HG03135 (cell line): ENCODE data around the gene CFAP74.
A peak's percentile ranks its signal among the peaks of the same experiment; 100 is the strongest.
"Not testable (repeated sequence)": the region's sequence is repeated elsewhere in the genome, so short reads cannot be mapped to it uniquely, and the experiment has no call there.

Experiments
- ATAC-seq: cut with Tn5 transposase; IDR thresholded peaks from one replicate; pipeline ENCODE4 v1.9.1; 2021; ENCODE audit warnings: mild to moderate bottlenecking, moderate library complexity; ENCODE audit not compliant: unreplicated experiment

The CFAP74 gene

DNA sequence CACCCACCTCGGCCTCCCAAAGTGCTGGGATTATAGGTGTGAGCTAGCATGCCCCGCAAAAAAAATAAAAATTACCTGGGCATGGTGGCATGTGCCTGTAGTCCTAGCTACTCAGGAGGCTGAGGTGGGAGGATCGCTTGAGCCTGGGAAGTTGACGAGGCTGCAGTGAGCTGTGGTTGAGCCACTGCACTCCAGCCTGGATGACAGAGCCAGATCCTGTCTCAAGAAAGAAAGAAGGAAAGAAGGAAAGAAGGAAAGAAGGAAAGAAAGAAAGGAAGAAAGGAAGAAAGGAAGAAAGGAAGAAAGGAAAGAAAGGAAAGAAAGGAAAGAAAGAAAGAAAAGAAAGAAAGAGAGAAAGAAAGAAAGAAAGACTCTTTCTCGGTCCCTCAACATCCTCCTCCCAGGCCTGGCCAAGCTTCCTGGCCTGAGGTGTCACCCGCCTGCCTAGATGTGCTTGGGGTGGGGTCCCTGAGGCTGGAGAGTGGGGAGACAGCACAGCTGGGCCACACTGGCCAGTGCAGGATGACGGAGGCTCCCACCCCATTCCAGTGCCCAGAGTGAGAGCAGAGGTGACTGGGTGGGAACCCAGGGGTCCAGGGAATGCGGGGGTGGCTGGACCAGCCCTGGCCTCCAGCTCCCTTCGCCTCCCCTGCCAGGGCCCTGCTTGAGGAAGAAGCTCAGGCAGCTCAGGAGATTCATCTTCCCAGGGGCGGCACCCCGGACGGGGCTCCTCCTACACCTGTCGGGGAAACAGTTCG, 102.5 kb downstream of the CFAP74 start:
- no peak for ATAC-seq

DNA sequence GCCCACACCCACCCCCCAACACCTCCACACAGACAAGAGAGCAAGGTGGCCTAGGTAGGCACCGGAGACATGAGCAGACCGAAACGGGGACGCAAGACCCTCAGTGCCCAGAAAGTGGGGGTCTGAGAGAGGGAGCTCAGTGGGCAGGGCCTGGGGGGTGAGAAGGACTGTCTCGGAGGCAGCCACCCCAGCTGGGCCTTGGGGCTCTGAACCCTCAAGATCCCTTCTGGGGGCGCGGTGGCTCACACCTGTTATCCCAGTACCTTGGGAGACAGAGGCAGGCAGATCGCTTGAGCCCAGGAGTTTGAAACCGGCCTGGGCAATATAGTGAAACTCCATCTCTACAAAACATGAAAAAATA, 103.6 kb downstream of the CFAP74 start:
- no peak for ATAC-seq

DNA sequence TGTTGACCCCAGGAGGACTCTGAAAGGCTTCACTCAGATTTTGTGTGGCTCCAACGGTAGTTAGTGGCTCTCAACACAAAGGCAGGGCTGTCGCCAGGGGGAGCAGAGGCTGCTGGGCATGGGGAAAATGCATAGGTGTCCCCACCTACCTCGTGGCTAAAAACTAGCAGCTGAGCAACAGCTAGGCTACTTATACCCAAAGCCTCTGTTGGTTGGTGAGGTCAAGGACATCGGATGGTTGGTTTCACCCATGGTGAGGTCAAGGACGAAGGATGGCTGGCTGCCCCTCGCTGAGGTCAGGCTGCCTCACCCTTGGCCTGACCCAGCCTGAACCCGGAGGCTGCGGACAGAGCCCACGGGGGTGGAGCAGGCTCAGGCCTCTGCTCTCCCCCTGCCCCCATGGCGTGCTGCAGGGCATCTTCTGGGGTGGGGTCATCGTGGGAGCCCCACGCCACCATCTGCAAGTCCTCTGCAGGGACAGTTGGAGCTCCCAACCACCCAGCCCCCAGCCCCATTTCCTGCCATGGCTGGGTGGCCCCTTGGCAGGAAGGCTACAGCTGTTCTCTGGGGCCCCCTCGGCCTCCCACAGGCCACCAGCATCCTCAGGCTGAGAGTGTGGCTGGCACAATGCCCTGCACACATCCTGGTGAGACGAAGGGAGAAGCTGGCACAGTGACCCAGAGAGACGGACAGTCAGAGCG, 104.2 kb downstream of the CFAP74 start:
- ATAC-seq: no peak

DNA sequence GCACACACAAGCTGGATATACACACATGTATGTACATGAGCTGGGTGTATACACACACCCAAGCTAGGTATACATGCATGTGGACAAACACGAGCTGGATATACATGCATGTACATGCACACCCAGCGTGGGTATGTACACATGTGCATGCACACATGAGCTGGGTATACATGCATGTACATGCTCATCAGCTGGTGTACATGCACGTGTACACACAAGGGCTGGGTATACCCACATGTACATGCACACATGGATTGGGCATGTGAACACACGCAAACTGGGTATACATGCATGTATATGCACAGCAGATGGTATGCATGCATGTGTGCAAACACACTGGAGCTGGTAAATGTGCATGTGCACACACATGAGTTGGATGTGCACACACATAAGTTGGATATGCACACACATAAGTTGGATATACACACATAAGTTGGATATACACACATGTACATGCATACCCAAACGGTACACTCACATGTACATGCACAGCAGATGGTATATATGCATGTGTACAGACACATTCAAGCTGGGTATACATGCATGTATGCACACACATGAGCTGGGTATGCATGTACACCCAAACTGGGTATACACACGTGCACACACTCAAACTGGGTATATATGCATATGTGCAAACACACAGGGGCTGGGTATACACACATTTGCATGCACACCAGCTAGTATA, 105.2 kb downstream of the CFAP74 start:
- ATAC-seq: no peak

DNA sequence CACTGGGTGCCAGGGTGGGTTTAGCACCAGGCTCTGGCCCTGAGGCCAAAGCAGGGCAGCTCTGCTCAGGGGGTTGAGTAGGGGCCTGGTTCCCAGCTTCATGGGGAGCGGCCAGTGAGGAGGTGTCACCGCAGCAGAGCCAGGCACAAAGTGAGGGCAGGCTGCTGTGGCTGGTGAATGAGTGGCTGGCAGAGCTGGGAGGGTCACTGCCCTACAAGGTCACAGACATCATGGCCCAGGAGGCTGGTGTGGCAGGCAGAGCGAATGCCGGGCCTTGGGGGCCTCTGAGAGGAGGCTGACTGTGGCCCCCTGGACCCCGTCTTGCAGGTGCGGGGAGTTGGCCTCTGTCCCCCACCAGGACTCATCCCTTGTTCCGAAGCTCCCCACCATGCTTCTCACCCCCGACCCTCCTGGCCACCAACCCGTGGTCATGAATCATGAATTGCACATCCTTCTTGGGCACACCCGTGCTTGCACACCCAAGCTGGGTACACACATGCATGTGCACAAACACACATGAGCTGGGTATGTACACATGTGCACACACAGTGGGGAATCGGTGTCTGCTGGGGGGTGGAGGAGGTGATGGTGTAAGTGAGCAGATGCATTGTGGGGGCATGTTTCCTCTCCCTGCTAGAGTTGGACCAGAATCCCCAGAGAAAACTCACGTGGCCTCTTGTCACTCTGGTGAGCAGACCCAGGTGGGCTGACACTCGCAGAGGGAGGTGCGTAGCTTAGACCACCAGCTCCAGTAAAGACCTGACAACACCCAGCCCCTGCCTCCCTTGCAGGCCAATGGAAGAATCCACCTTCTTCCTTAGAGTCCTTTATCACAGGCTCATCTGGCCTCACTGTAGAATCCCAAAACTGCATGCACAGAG, 107.9 kb downstream of the CFAP74 start:
- no peak for ATAC-seq

DNA sequence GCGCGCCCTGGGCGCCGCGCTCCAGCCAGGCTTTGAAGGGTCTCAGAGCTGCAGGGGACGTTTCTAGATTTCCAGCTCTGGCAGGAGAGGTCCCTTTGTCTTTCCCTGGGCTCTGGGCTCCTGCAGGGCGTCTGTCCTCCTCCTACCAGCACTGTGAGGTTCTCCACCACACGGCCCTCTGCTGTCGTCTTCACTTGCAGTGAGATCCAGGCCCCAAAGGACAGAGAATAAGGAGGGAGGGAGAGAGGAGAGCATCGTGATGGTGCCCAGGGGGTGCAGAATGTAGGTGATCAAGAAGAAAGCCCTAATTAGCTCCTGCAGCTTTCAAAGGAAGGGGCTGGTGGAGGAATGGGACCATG, 108.5 kb downstream of the CFAP74 start:
- no peak for ATAC-seq

DNA sequence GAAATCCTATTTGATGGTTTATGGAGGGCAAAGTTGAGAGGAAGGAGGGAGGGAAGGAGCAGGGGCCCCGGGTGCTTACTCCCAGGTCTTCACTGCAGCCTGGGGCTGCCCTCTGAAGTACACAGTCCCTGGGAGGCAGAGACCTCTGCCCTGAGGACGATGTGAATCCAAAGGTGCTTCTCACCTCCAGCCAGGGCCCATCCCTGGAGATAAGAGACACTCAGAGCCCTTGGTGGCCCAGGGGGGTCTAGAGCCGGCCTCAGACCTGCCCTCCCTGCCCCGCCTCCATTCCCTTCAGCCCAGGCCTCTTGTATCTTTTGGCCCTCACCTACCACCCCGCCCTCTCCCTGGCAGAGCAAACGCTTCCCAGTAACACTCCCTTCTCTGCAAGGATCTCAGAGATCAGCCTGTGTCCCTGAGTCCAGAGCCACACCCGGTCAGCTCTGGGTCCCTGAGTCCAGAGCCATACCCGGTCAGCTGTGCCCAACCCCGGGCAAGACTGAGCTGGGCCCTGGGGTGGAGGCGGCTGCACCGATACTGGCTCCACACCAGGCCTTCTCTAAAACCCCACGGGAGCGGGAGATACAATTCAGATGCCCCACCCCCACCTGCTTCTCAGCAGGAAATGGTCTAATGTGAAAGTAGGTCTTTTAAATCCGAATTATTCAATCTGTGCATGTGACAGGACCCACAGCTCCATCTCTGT, 109.1 kb downstream of the CFAP74 start:
- no peak for ATAC-seq

DNA sequence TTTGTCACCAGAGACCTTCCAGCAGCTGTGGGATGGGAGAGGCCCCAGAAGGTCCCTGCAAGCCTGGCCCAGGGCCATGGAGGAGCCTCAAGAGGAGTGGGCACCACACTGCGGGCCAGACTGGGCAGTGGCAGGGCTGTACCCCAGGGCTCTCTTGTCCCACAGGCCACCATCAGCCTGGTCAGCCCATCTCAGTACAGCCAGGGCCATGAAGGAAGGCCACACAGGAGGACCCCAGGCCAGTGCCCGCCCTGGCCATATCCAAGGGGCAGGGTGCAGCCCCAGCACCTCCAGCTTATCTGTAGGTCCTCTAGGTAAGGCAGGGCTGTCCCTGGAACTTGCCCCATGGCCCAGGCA, 109.6 kb downstream of the CFAP74 start:
- no peak for ATAC-seq

DNA sequence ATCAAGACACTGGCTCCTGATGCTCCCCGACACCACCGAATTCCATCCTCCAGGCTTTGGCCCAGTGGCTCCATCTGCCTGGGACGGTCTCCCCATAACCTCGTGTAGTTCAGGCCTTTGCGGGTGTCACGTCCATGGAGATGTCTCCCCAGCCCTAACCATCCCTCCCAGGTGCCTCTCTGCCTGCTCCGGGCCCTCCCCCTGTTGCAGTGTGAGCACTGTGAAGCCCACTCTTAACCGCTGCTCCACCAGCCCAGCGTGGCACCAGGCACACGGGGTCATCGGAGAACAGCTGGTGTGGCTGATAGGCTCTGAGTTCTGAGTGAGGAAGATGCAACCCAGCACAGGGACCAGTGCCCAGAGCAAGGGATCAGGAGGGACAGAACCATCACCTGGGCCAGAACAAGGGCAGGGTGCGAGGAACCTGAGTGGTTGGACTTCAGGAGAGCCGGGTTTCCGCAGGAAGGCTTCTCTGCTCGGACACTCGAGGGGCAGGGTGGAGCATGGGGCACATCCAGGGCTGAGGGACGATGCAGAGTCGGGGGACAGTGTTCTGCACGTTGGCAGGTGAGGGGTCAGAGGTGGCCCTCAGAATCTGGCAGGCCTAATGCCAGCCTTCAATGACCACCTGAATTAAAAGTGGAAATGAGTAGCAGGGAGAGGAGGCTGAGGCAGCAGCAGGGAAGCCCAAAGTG, 110.1 kb downstream of the CFAP74 start:
- no peak for ATAC-seq

DNA sequence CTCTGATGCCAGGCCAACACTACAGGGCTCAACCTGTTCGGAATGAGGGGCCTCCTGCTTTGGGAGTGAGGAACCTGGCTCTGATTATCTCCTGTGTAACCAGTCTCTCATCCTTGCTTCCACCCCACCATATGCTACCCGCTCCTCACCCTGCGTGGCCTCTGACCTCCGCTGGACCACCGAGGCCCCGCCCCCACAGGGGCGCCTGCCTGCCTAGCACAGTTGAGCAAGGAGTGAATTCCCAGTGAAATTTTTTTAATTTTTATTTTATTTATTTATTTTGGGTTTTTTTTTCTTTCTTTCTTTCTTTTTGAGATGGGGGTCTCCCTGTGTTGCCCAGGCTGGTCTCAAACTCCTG, 110.8 kb downstream of the CFAP74 start:
- ATAC-seq: no peak

DNA sequence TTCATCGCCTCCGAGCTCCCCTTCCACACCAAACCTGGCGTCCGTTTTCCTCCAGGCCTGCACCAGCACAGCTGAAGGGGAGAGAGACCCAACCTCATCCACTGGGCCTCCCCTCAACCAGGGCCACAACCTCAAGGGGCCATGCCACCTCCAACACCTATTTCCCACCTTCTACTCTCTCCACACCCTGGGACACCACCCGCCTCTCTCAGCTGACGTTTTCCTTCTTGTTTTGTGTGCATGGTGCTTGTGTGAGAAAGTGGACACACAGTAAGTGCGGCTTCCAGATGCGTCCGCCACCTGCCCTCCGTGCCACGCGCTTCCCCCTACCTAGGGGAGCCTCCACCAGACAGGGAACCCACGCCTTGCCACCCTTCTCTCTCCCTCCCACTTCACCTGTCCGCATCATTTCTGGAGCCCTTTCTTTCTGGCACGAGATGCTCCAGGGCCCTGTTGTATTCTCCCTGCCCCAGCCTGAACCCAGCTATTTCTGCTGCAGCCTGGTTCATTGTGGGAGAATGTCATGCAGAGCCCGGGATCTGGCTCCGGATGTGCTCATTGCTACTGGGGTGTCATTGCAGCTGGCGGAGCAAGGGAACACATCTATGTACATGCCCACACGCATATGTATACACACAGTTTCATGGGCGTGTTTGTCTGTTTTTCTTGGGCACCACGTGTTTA, 111.4 kb downstream of the CFAP74 start:
- ATAC-seq: no peak

DNA sequence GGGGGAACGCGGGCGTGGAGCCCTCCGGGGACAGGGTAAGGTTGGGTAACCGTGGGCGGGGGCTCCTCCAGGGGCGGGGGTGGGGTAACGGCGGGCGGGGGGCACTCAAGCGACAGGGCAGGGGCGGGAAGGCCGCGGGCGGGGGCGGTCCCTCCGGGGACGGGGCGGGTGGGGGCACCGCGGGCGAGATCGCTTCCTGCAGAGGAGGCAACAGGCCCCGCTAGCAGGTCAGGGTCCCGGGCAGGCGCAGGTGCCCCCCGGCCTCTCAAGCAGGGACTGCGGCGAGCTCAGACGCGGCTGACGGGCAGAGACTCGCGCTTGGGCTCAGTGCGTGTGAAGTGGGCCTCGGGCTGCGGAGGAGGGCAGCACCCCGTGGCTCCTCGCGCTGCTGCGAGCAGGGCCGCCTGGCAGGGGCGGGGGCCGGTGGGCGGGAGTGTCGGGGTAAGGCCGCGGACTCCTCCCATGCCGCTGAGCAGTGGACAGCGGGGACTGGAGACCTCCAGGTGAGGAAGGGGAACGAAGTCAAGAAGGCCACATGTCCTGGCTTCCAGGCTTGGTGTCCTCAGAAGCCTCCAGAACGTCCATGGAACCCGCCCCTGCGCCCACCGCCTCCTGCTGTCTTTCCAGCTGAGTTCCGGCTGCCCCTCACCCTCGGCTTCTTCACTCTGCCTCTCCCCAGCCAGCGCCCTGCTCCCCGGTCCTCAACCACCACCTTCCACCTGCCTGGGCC, 112.1 kb downstream of the CFAP74 start:
- ATAC-seq: peak; percentile 17

DNA sequence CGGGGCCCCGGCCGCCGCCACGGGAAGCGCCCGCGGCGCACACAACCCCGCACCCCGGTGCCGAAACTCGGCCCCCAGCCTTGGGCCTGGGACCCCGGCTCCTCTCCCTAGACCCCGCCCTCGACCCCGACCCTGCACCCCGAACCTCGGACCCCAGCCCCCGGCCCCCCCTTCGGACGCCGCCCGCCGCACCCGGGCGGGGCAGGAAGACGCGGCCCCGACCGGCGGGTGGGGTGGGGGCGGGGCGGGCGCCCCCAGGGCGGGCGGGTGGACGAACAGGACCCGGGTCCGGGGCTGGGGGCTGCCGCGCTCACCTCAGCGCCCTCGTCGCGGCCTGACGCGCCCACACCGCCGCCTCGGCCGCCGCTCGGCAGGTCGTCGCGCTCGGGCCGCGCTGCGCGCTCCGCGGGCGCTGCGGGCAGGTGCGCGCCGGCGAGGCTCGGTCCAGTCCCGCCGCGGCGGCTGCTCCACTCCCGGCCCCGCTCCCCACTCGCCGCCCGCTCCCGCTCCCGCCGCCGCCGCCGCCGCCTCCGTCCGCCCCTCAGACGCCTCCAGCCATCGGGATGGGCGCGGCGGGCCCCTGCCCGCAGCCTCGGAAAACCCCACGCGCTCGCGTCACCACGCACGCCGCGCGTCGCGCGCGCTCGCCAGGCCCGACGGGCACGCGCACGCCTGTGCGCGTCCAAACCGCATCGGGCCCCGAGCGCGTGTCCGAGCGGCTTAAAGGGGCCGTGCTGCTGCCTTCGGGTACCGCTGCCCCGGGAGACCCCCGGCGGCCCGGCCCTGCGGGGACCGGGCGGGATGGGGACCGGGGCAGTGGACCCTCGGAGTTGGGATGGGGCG, 112.9 kb downstream of the CFAP74 start, which contains the start of gene GNB1:
Gene GNB1 (minus strand): TSS at position 582 of the 843 bp plus-strand sequence. CDS start 65,634 bp downstream, outside the sequence.
- ATAC-seq: peak; percentile 66

DNA sequence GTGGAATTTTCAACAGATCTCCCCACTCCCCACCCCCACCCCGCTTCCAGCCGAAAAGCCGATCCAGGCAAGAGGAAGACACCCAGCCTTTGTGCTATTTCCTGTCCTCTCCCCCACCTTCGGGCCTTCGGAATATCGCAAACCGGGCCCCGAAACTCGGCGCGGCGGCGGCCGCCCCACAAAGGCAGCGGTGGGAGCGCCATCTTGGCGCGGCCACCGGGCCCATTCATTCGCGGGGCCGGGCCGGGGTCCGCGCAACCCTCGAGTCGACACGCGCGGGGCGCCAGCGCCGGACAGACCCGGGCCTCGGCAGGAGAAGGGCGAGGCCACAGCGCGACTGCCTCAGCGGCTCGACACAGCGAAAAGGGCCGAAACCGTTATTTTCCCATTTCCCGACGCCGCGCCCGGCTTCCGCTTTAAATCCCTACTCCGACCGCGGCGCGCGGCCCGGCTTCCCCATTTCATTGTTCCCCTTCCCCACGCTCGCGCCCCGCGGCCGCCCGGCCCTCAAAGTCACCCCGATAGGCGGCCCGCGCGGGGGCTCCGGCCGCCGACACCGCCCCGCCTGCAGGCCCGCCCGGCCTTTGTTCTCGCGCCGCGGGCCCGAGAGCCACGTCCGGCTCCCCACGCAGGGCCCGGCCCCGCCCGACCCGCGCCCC, 113.6 kb downstream of the CFAP74 start:
- ATAC-seq: peak; percentile 29

DNA sequence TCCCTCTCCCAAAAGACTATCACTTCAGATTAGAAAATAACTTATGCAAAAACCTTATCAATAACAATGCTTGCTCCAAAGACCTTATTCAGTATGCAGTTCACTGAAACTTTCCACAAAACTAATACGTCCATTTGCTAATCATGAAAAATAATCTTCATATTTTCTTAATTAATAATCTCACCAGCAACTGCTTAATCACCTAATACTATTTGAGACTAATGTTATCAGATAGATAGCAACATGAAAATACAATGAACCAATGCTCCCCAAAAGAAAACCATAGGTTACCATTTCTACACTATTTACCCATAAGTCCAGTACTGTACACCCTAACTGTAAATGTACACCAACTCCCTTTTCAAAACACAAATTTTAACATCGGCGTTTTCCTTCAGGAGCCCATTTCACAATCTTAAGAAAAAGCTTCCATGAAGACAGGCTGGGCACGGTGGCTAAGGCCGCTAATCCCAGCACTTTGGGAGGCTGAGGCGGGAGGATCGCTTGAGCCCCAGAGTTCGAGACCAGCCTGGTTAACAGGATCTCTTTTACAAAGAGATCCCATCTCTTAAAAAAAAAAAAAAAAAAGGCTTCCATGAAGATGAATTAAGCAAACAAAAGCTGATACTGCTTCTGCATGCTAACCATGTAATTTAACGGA, 114.4 kb downstream of the CFAP74 start:
- no peak for ATAC-seq

DNA sequence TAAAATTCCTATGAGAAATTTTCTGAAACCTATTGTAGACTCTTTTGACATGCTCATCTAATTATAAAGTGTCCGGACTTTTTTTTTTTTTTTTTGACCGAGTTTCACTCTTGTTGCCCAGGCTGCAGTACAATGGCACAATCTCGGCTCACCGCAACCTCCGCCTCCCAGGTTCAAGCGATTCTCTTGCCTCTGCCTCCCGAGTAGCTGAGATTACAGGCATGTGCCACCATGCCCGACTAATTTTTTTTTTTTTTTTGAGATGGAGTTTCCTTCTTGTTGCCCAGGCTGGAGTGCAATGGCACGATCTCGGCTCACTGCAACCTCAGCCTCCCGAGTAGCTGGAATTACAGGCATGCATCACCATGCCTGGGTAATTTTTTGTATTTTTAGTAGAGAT, 119.7 kb downstream of the CFAP74 start:
- not testable (repeated sequence) for ATAC-seq
